GM23338 (cell line): ENCODE measurements around the gene FSIP1.

Experiments
- CREB1 ChIP-seq: fragments of 250-450 bp; sonication (Bioruptor Pico); IDR thresholded peaks from 2 replicates; pipeline ENCODE4 v1.5.0; 2020; ENCODE audit warnings: low read depth, mild to moderate bottlenecking, moderate library complexity
- ETS1 ChIP-seq: IDR thresholded peaks from 2 replicates; pipeline ENCODE4 v1.6.1; 2016; ENCODE audit warnings: antibody characterized with exemption
- EZH2 ChIP-seq: fragments of 200-600 bp; sonication (generic); IDR thresholded peaks from one replicate; pipeline ENCODE4 v1.8.0; 2017; ENCODE audit warnings: antibody characterized with exemption, mild to moderate bottlenecking, low read depth; ENCODE audit not compliant: unreplicated experiment
- EZH2phosphoT487 ChIP-seq: fragments of 200-600 bp; sonication (generic); IDR thresholded peaks from one replicate; pipeline ENCODE4 v1.8.1; 2018; ENCODE audit warnings: antibody characterized with exemption; ENCODE audit not compliant: unreplicated experiment
- JUNB ChIP-seq: IDR thresholded peaks from one replicate; pipeline ENCODE4 v1.6.1; 2016; ENCODE audit warnings: antibody characterized with exemption; ENCODE audit not compliant: unreplicated experiment
- POLR2AphosphoS5 ChIP-seq: IDR thresholded peaks from 2 replicates; pipeline ENCODE4 v1.6.1; 2016; ENCODE audit warnings: antibody characterized with exemption, low read depth
- REST ChIP-seq: IDR thresholded peaks from one replicate; pipeline ENCODE4 v1.6.1; 2018; ENCODE audit warnings: antibody characterized with exemption; ENCODE audit not compliant: unreplicated experiment
- STAT1 ChIP-seq: IDR thresholded peaks from one replicate; pipeline ENCODE4 v1.6.1; 2016; ENCODE audit warnings: antibody characterized with exemption; ENCODE audit not compliant: unreplicated experiment
- ZNF331 ChIP-seq: fragments of 250-450 bp; sonication (Bioruptor Pico); IDR thresholded peaks from 2 replicates; pipeline ENCODE4 v1.5.0; 2020; ENCODE audit warnings: low read depth, mild to moderate bottlenecking, moderate library complexity
- ZNF462 ChIP-seq: fragments of 250-450 bp; sonication (Bioruptor Pico); IDR thresholded peaks from 2 replicates; pipeline ENCODE4 v1.5.0; 2020; ENCODE audit warnings: mild to moderate bottlenecking, moderate library complexity
- TF ChIP-seq, protein P1 (sequence below), 2 experiments: fragments of 200-600 bp in 1 of 2; sonication (generic) in 1 of 2; conservative IDR thresholded peaks; 2 replicates each; pipeline versions ENCODE4 v1.5.1 to v1.6.1; 2016 to 2017; ENCODE audit warnings: antibody characterized with exemption in 2 of 2, low read depth in 2 of 2, mild to moderate bottlenecking in 2 of 2, moderate library complexity in 1 of 2

DNA sequence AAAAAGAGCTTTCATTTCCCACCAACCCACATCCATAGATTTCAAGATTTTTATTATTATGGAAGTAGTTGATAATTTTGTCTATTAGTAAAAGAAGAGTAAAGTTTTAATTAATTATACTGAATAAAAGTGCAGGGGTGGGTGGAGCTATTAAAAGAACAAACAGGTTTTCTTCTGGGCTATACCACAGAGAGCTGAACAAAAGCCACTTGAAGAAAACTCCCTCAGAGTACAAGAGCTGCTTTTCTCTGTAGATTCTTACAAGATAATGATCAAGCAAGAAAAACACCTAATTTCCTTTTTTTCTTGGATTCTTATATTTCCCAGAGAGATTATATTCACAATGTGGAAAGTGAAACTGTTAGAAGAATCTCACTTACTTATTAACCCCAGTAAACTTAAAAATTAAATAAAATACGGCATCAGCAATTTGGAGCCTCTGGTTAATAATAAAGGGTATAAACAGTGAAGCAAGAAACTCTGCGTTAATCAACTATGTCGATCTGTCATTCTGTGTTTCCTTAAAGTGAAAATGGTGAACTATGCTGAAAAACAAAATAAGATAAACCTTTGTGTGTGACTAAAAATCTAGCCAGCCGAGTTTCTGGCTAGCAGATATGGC, 116.9 kb downstream of the FSIP1 start:
- TF ChIP-seq EZH2phosphoT487, result no peak
- TF ChIP-seq, protein P1, sequence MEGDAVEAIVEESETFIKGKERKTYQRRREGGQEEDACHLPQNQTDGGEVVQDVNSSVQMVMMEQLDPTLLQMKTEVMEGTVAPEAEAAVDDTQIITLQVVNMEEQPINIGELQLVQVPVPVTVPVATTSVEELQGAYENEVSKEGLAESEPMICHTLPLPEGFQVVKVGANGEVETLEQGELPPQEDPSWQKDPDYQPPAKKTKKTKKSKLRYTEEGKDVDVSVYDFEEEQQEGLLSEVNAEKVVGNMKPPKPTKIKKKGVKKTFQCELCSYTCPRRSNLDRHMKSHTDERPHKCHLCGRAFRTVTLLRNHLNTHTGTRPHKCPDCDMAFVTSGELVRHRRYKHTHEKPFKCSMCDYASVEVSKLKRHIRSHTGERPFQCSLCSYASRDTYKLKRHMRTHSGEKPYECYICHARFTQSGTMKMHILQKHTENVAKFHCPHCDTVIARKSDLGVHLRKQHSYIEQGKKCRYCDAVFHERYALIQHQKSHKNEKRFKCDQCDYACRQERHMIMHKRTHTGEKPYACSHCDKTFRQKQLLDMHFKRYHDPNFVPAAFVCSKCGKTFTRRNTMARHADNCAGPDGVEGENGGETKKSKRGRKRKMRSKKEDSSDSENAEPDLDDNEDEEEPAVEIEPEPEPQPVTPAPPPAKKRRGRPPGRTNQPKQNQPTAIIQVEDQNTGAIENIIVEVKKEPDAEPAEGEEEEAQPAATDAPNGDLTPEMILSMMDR (conservative IDR thresholded peaks at IDR 0.05; ENCODE audit: low read depth in 2 of 2), result no peak
- TF ChIP-seq POLR2AphosphoS5, result no peak
- TF ChIP-seq ZNF462 (CRISPR knock-in tag), result no peak
- no peak for TF ChIP-seq EZH2
- no peak for TF ChIP-seq ETS1
- TF ChIP-seq REST, result no peak
- TF ChIP-seq JUNB, result no peak
- TF ChIP-seq ZNF331 (CRISPR knock-in tag), result no peak
- TF ChIP-seq CREB1 (CRISPR knock-in tag), result no peak
- TF ChIP-seq STAT1, result no peak
